ENCODE results near the gene KAZN. TPM values are rescaled to one million over a fixed set of nuclear protein-coding genes. Genes with fewer than 3 reads are reported as not detected.

Gene KAZN
- total and polyA plus RNA-seq, 2 of the 8 experiments (the other 6 are each of a cell fraction or from before 2014, with no cell fraction given), result 3.7 to 11.8 TPM

- no peak overlapping the region for H2BK5ac ChIP-seq (ENCODE audit: low read depth, low read length)
- H2BK20ac ChIP-seq (ENCODE audit: low read length), result no peak overlapping the region
- no peak overlapping the region for H2BK120ac ChIP-seq (replicated peaks; ENCODE audit: low read depth, low read length)
- 48% methylated on average over 12 of the region's 12 CpGs; no CpG with 5 or more reads in 1 of the 2 experiments for WGBS, 2 experiments (ENCODE audit: extremely low coverage in 1 of 2, insufficient coverage in 1 of 2, insufficient read length in 1 of 2, insufficient replicate concordance in 2 of 2, low coverage in 1 of 2, low lambda C conversion rate in 2 of 2, missing lambda C conversion rate in 1 of 2)
- peaks cover 0 to 11% of the 10 kb centered on the region in 2 experiments; a peak in 2 of 4 replicates for H3K79me2 ChIP-seq (ENCODE audit: control insufficient read depth in 1 of 2, insufficient read depth in 2 of 2, low read length in 2 of 2)
- TF ChIP-seq CEBPB (IDR thresholded peaks at IDR 0.05; ENCODE audit: low read depth, low read length) (no peak), ASH2L (IDR thresholded peaks at IDR 0.05; ENCODE audit: low read length) (no peak)
- H4K20me1 ChIP-seq (replicated peaks in 1 of 2; ENCODE audit: control insufficient read depth in 1 of 2, insufficient read depth in 2 of 2, low read length in 2 of 2), result no peaks in the 10 kb centered on the region
- no peak overlapping the region for H3K27ac ChIP-seq (ENCODE audit: low read depth, low read length)
- peak overlapping the region; percentile 81 to 87; a peak in 3 of 4 replicates for H3K4me2 ChIP-seq (ENCODE audit: insufficient read depth in 1 of 2, low read depth in 2 of 2, low read length in 2 of 2)
- H3K18ac ChIP-seq (ENCODE audit: extremely low read depth, low read length), result no peak overlapping the region; the same call in 1 of the 2 replicates
- H2BK15ac ChIP-seq (ENCODE audit: low read length), result no peak overlapping the region
- H3K9ac ChIP-seq (replicated peaks in 1 of 4; ENCODE audit: extremely low read depth in 1 of 4, low read depth in 3 of 4, low read length in 3 of 4), result no peak overlapping the region
- H3K14ac ChIP-seq (ENCODE audit: insufficient read length), result no peak overlapping the region
- DNase-seq (ENCODE audit: low read depth in 1 of 2, low spot score in 2 of 2), result no peak
- FAIRE-seq, result no peak
- no peaks in the 10 kb centered on the region for H3K36me3 ChIP-seq (ENCODE audit: control insufficient read depth in 2 of 4, insufficient read depth in 4 of 4, low read length in 3 of 4)
- peaks cover 1 to 20% (median 17%) of the 10 kb centered on the region in 4 experiments for H3K27me3 ChIP-seq (replicated peaks in 1 of 4; ENCODE audit: control insufficient read depth in 3 of 4, extremely low read depth in 1 of 4, insufficient read depth in 3 of 4, low read length in 3 of 4)
- H3K56ac ChIP-seq (replicated peaks; ENCODE audit: insufficient read length, low read depth, low read length), result no peak overlapping the region
- no peak overlapping the region for H4K91ac ChIP-seq (replicated peaks; ENCODE audit: insufficient read length, low read length)
- ChIA-PET POLR2A (ENCODE audit: partially characterized antibody) (interaction anchor here (3.4 kb wide), 1 partner anchor 8 kb away, joined by 11 read pairs; no protein-coding TSS in a partner anchor), CTCF (ENCODE audit: partially characterized antibody) (interaction anchor here (0.9 to 1.6 kb wide), 4 partner anchors 9 to 499 kb away, joined by 3 to 6 read pairs (median 4); no protein-coding TSS in a partner anchor)
- no peak overlapping the region for H4K8ac ChIP-seq (ENCODE audit: extremely low read depth, insufficient read depth, low read length)
- peak overlapping the region; percentile 71 to 88 (median 71); a peak in 4 of 8 replicates for H3K4me3 ChIP-seq (ENCODE audit: extremely low read depth in 1 of 4, insufficient read depth in 2 of 4, low read depth in 3 of 4, low read length in 4 of 4)
- no peaks in the 10 kb centered on the region for H3K9me3 ChIP-seq (ENCODE audit: insufficient read depth in 2 of 2, low read depth in 1 of 2, low read length in 1 of 2)
- H2AK5ac ChIP-seq (ENCODE audit: low read depth, low read length), result peak overlapping the region; percentile 79; the same call in 1 of the 2 replicates
- H3K4me1 ChIP-seq (replicated peaks in 1 of 4; ENCODE audit: control insufficient read depth in 3 of 4, insufficient read depth in 4 of 4, low read length in 3 of 4), result peaks cover 15 to 27% (median 16%) of the 10 kb centered on the region in 4 experiments; a peak in 6 of 7 replicates
- peaks cover 5% of the 10 kb centered on the region; the same call in 1 of the 2 replicates for H3K79me1 ChIP-seq (ENCODE audit: low read depth, low read length)
- H3K4ac ChIP-seq (replicated peaks; ENCODE audit: insufficient read length, low read depth, low read length), result no peak overlapping the region
- no peak overlapping the region for H4K5ac ChIP-seq (ENCODE audit: insufficient read length, low read depth, low read length)
- no peak overlapping the region for H2AFZ ChIP-seq (ENCODE audit: low read length)
- peaks cover 16% of the 10 kb centered on the region; the same call in 1 of the 2 replicates for H3K23me2 ChIP-seq (ENCODE audit: low read depth, low read length)
- H3K23ac ChIP-seq (ENCODE audit: insufficient read length), result no peak overlapping the region
- H2BK12ac ChIP-seq (ENCODE audit: low read depth, low read length), result no peak overlapping the region; the same call in 1 of the 2 replicates
Observed at GRCh38 chr1:14600405-14601112, 2.1 kb downstream of the KAZN start.
